Body of pancreas (tissue), 4 donors: Measurements from ENCODE around the gene FGF10. TPM values are rescaled to one million over a fixed set of nuclear protein-coding genes. Genes with fewer than 3 reads are reported as not detected.

Experiments
- ATAC-seq: fragments of 150-250 bp; one replicate; pipeline ENCODE4 v1.9.1; 2016
- DNase-seq, 4 donors: peaks; one replicate each; pipeline ENCODE4 v3.0.0-alpha.2; 2019
- H3K27ac ChIP-seq, 4 donors: fragments of 200-600 bp; sonication (generic); 1 replicate in 3 of 4; 2 replicates in 1 of 4; pipeline versions ENCODE4 v1.5.1 to v1.6.1; 2016 to 2019; ENCODE audit warnings: mild to moderate bottlenecking in 1 of 4, mixed read lengths in 1 of 4, moderate library complexity in 1 of 4
- H3K27me3 ChIP-seq, 2 donors: fragments of 200-600 bp; sonication (generic); one replicate each; pipeline ENCODE4 v1.6.0; 2016; ENCODE audit warnings: mild to moderate bottlenecking in 1 of 2
- H3K36me3 ChIP-seq, 2 donors: fragments of 200-600 bp; sonication (generic); replicated peaks in 1 of 2; 2 replicates each; pipeline ENCODE4 v1.5.1; 2016; ENCODE audit warnings: low read depth in 2 of 2; ENCODE audit not compliant: insufficient read depth in 1 of 2
- H3K4me1 ChIP-seq: fragments of 200-600 bp; sonication (generic); one replicate; pipeline ENCODE4 v1.6.0; 2016
- H3K4me3 ChIP-seq, 2 donors: fragments of 200-600 bp; sonication (generic); 1 replicate in 1 of 2; 2 replicates in 1 of 2; pipeline ENCODE4 v1.5.1; 2016 to 2019
- H3K9me3 ChIP-seq, 3 donors: fragments of 200-600 bp; sonication (generic); 1 replicate in 2 of 3; 2 replicates in 1 of 3; pipeline ENCODE4 v1.5.1; 2016
- CTCF ChIP-seq, 7 experiments: fragments of 450-650 bp in 4 of 7; fragments of 200-600 bp in 3 of 7; sonication (generic) in 3 of 7; IDR thresholded peaks; one replicate each; pipeline ENCODE4 v1.5.1; 2016 to 2019; ENCODE audit warnings: antibody characterized with exemption in 7 of 7
- POLR2A ChIP-seq, 3 donors: fragments of 450-650 bp; IDR thresholded peaks; one replicate each; pipeline ENCODE4 v1.6.1; 2016; ENCODE audit warnings: antibody characterized with exemption in 3 of 3, mild to moderate bottlenecking in 2 of 3
- WGBS, 2 donors: methylation state at CpG; one replicate each; pipeline ENCODE4 v1.1.5; 2017; 5-methylcytosine and 5-hydroxymethylcytosine counted together
- intact Hi-C: fragments of 100-400 bp; cut with DNase I; formaldehyde crosslinking; loops from one replicate; pipeline ENCODE4 v1.15.1; 2023
- total RNA-seq, 2 donors: library from RNA; depleted of rRNA; stranded (reverse); fragments of >200 nt; gene quantifications; one replicate each; pipeline ENCODE4 v1.1.0, GENCODE V29; 2016

The FGF10 gene
- total RNA-seq, 2 donors from 2014 or later: 8.6 to 11.5 TPM

GRCh38 chr5:44377057-44377456 lies 12.2 kb downstream of the FGF10 start:
- TF ChIP-seq CTCF (IDR thresholded peaks at IDR 0.05) (no peak), POLR2A (IDR thresholded peaks at IDR 0.05) (no peak)
- WGBS, 2 donors: 52 to 57% methylated on average over 2 of the region's 2 CpGs
- intact Hi-C loops: no loop called here
- ATAC-seq (no peak), DNase-seq (no peak)
- Histone ChIP-seq H3K4me3 (no peak overlapping the region), H3K27me3 (no peaks in the 10 kb centered on the region), H3K36me3 (no peaks in the 10 kb centered on the region), H3K27ac (no peak overlapping the region), H3K4me1 (no peaks in the 10 kb centered on the region), H3K9me3 (no peaks in the 10 kb centered on the region)

GRCh38 chr5:44372028-44372427 lies 17.2 kb downstream of the FGF10 start:
- DNase-seq (no peak), ATAC-seq (no peak)
- H3K36me3 ChIP-seq: no peaks in the 10 kb centered on the region
- no peaks in the 10 kb centered on the region for H3K27me3 ChIP-seq
- H3K27ac ChIP-seq: no peak overlapping the region
- H3K9me3 ChIP-seq: no peaks in the 10 kb centered on the region
- intact Hi-C loops: no loop called here
- H3K4me3 ChIP-seq: no peak overlapping the region
- TF ChIP-seq POLR2A (IDR thresholded peaks at IDR 0.05): no peak
- TF ChIP-seq CTCF (IDR thresholded peaks at IDR 0.05): no peak
- peaks cover 5% of the 10 kb centered on the region for H3K4me1 ChIP-seq
- WGBS, 2 donors: 82 to 88% methylated on average over 4 of the region's 4 CpGs

DNA sequence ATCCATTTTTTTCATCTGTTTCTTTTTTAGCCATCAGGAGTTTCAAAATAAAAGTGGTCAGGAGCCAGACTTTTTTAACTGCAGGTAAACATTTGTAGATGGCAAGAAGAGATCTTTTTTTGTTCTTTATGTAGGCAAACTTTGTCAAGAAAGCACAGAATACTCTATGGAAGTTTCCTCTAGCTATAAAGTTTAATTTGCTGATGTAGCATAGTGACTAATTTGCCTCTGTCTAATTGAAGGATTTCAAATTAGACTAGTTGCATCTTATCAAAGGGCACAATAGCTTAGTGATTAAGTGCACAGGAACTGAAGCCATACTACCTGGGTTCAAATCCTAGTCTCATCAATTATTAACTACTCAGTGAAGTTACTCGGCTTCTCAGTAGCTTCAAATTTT lies 22.0 kb downstream of the FGF10 start:
- Histone ChIP-seq H3K27me3 (no peaks in the 10 kb centered on the region), H3K4me1 (peaks cover 5% of the 10 kb centered on the region), H3K4me3 (no peak overlapping the region), H3K9me3 (no peaks in the 10 kb centered on the region), H3K36me3 (no peaks in the 10 kb centered on the region), H3K27ac (no peak overlapping the region)
- DNase-seq: no peak
- WGBS, 2 donors: 13 to 17% methylated on average over 1 of the region's 1 CpG
- TF ChIP-seq CTCF (IDR thresholded peaks at IDR 0.05): no peak
- no peak for ATAC-seq
- intact Hi-C loops: no loop called here

- no peaks in the 10 kb centered on the region for H3K27me3 ChIP-seq
- intact Hi-C loops: no loop called here
- no peaks in the 10 kb centered on the region for H3K36me3 ChIP-seq
- H3K4me3 ChIP-seq: no peak overlapping the region
- DNase-seq (no peak), ATAC-seq (no peak)
- H3K27ac ChIP-seq: no peak overlapping the region
- H3K9me3 ChIP-seq: no peaks in the 10 kb centered on the region
- TF ChIP-seq POLR2A (IDR thresholded peaks at IDR 0.05): no peak
- TF ChIP-seq CTCF (IDR thresholded peaks at IDR 0.05): no peak
- WGBS, 2 donors: 47 to 48% methylated on average over 2 of the region's 2 CpGs
- peaks cover 21% of the 10 kb centered on the region for H3K4me1 ChIP-seq
Measured at GRCh38 chr5:44365345-44365744, 23.9 kb downstream of the FGF10 start.

GRCh38 chr5:44364097-44364496 lies 25.1 kb downstream of the FGF10 start:
- H3K36me3 ChIP-seq: no peaks in the 10 kb centered on the region
- no peak overlapping the region for H3K27ac ChIP-seq
- ATAC-seq (no peak), DNase-seq (no peak)
- no peak overlapping the region for H3K4me3 ChIP-seq
- H3K27me3 ChIP-seq: no peaks in the 10 kb centered on the region
- H3K4me1 ChIP-seq: peaks cover 24% of the 10 kb centered on the region
- no peak for TF ChIP-seq CTCF (IDR thresholded peaks at IDR 0.05)
- TF ChIP-seq POLR2A (IDR thresholded peaks at IDR 0.05): no peak
- intact Hi-C loops: no loop called here
- no peaks in the 10 kb centered on the region for H3K9me3 ChIP-seq
- 88 to 94% methylated on average over 2 of the region's 2 CpGs for WGBS, 2 donors
